ENCODE data around the gene TBC1D20. TPM values are rescaled to one million over a fixed set of nuclear protein-coding genes. Genes with fewer than 3 reads are reported as not detected.

The TBC1D20 gene
- total and polyA plus RNA-seq, 2 experiments from 2014 or later = 4.8 to 15.0 TPM

GRCh38 chr20:426566-426965, 35.8 kb downstream of the TBC1D20 start:
- no peaks in the 10 kb centered on the region for H3K9me2 ChIP-seq (ENCODE audit: insufficient read depth)
- H4K20me1 ChIP-seq (replicated peaks; ENCODE audit: insufficient read depth) = peaks cover 15% of the 10 kb centered on the region
- Mint-ChIP-seq H3K4me1 (peaks cover 3% of the 10 kb centered on the region; the same call in 2 of the 3 replicates), H3K27me3 (ENCODE audit: insufficient read depth, low read depth, poor library complexity) (peaks cover 14% of the 10 kb centered on the region), H3K27ac (no peak overlapping the region), H3K4me3 (no peak overlapping the region), H3K36me3 (ENCODE audit: low read depth) (peaks cover 58% of the 10 kb centered on the region), H3K9me3 (no peaks in the 10 kb centered on the region)
- no peaks in the 10 kb centered on the region for H3K4me1 ChIP-seq (ENCODE audit: insufficient read depth)
- no peak overlapping the region for H2AFZ ChIP-seq
- 0 out of 2 replicates have a peak, but pooled peaks cover 6% of the 10 kb centered on the region for H3K36me3 ChIP-seq (ENCODE audit: insufficient read depth)
- no peak overlapping the region for H3K27ac ChIP-seq (ENCODE audit: low read depth)
- no peaks in the 10 kb centered on the region for H3K79me2 ChIP-seq (replicated peaks; ENCODE audit: insufficient read depth)
- ATAC-seq (no peak), DNase-seq (ENCODE audit: low spot score) (no peak)
- H3K4me3 ChIP-seq = no peak overlapping the region
- TF ChIP-seq ZNF462 (CRISPR knock-in tag; IDR thresholded peaks at IDR 0.05) = no peak
- no peak for TF ChIP-seq CREB1 (CRISPR knock-in tag; IDR thresholded peaks at IDR 0.05; ENCODE audit: low read depth)
- TF ChIP-seq REST (IDR thresholded peaks at IDR 0.05; ENCODE audit: unreplicated experiment) = no peak
- TF ChIP-seq CTCF (conservative IDR thresholded peaks at IDR 0.05; ENCODE audit: low read depth in 2 of 2) = no peak
- no peak for TF ChIP-seq EZH2 (IDR thresholded peaks at IDR 0.05; ENCODE audit: low read depth, unreplicated experiment)
- TF ChIP-seq NANOG (IDR thresholded peaks at IDR 0.05; ENCODE audit: borderline replicate concordance) = no peak
- no peak for TF ChIP-seq EZH2phosphoT487 (IDR thresholded peaks at IDR 0.05; ENCODE audit: unreplicated experiment)
- TF ChIP-seq ZNF114 (CRISPR knock-in tag; IDR thresholded peaks at IDR 0.05) = no peak
- TF ChIP-seq POLR2AphosphoS5 (IDR thresholded peaks at IDR 0.05; ENCODE audit: low read depth) = no peak
- TF ChIP-seq ETS1 (IDR thresholded peaks at IDR 0.05) = no peak
- TF ChIP-seq JUNB (IDR thresholded peaks at IDR 0.05; ENCODE audit: unreplicated experiment) = no peak
- no peak for TF ChIP-seq ZNF331 (CRISPR knock-in tag; IDR thresholded peaks at IDR 0.05; ENCODE audit: low read depth)
- no peak for TF ChIP-seq STAT1 (IDR thresholded peaks at IDR 0.05; ENCODE audit: unreplicated experiment)
- H3F3A ChIP-seq (replicated peaks; ENCODE audit: low read depth) = no peaks in the 10 kb centered on the region
- no peaks in the 10 kb centered on the region for H3K27me3 ChIP-seq (ENCODE audit: insufficient read depth)
- H3K4me2 ChIP-seq = no peak overlapping the region

Data from GM23338 (cell line).